Neutrophil (primary cell): ENCODE measurements around the gene COL18A1.

Source experiments
- H3K27ac ChIP-seq: fragments of 200-600 bp; sonication (generic); 2 replicates; pipeline ENCODE4 v1.5.1; 2016; ENCODE audit warnings: mild to moderate bottlenecking, moderate library complexity
- H3K27me3 ChIP-seq: fragments of 200-600 bp; sonication (generic); 2 replicates; pipeline ENCODE4 v1.6.0; 2016; ENCODE audit warnings: mild to moderate bottlenecking
- H3K36me3 ChIP-seq: fragments of 200-600 bp; sonication (generic); 2 replicates; pipeline ENCODE4 v1.5.1; 2017
- H3K4me1 ChIP-seq, 2 experiments: fragments of 200-600 bp in 1 of 2; sonication (generic) in 1 of 2; 1 replicate in 1 of 2; 2 replicates in 1 of 2; pipeline versions ENCODE4 v1.5.1 to v1.6.1; 2013 to 2016; ENCODE audit warnings: low read depth in 1 of 2, low read length in 1 of 2, mild to moderate bottlenecking in 1 of 2, moderate library complexity in 1 of 2; ENCODE audit not compliant: control insufficient read depth in 1 of 2, insufficient read depth in 1 of 2
- H3K4me3 ChIP-seq, 2 experiments: fragments of 200-600 bp in 1 of 2; sonication (generic) in 1 of 2; 1 replicate in 1 of 2; 2 replicates in 1 of 2; pipeline ENCODE4 v1.5.1; 2013 to 2016; ENCODE audit warnings: low read depth in 1 of 2, low read length in 1 of 2, mild to moderate bottlenecking in 1 of 2, moderate library complexity in 1 of 2
- H3K9me3 ChIP-seq: fragments of 200-600 bp; sonication (generic); 2 replicates; pipeline ENCODE4 v1.5.1; 2016
- CTCF ChIP-seq: fragments of 200-600 bp; sonication (generic); IDR thresholded peaks from 2 replicates; pipeline ENCODE4 v1.5.1; 2016; ENCODE audit warnings: antibody characterized with exemption

The COL18A1 gene

GRCh38 chr21:45468051-45468970 lies 63.3 kb downstream of the COL18A1 start:
- Histone ChIP-seq H3K4me1 (no peaks in the 10 kb centered on the region), H3K9me3 (no peaks in the 10 kb centered on the region), H3K27me3 (peaks cover 19% of the 10 kb centered on the region), H3K4me3 (no peak overlapping the region), H3K36me3 (no peaks in the 10 kb centered on the region), H3K27ac (no peak overlapping the region)
- TF ChIP-seq CTCF = no peak

DNA sequence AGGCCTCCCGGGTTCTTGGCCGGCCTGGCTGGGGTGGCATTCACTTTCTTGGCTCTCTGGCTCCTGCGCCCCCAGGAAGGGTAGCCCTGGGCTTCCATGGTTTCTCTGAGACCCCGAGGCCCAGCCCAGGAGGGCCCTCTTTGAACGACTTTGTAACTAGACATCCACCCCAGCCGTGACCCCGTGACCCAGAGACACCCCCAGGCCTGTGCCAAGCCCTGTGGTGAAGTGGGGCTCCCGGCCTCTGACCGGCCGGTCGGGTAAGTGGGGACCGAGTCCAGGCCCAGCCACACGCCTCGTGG lies 64.0 kb downstream of the COL18A1 start:
- no peak for TF ChIP-seq CTCF

DNA sequence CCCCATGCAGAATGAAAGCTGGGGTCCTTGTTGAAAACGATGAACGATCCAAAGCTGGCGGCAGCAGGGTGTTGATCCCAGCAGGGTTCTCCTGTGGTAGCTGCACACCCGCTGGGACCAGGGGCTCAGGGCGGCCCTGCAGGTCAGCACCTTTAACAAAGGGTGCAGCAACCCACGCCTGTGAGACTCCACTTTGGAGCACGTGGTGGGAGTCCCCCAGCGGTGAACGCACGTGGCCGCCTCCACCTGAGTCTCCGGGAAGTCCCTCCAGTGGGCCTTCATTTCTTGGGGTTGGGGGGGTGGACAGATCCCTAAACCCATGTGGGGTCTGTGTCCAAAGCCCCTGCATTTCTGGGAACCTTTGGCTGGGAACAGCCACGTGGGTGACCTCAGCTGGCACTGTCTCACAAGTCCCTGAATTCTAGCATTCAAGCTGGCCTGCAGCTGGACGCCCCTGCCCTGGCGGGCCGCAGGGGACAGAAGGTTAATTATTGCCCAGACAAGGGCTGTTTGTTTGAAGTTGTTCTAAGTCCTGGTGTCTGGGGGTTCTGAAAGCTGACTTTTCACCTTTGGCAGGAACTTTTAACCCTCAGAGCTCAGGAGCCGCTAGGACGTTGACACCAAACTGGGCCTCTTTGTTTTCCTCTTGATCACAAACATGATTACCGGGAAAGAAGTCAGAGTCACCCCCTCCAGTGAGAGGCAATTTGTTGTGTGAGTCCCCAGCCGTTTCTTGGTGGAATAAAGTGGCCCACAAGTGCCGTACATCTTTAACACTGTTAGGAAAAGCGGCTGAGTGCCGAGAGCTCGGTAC lies 64.5 kb downstream of the COL18A1 start:
- no peak overlapping the region for H3K27ac ChIP-seq
- peaks cover 8% of the 10 kb centered on the region for H3K27me3 ChIP-seq
- no peak for TF ChIP-seq CTCF
- no peaks in the 10 kb centered on the region for H3K4me1 ChIP-seq
- H3K36me3 ChIP-seq = no peaks in the 10 kb centered on the region
- no peaks in the 10 kb centered on the region for H3K9me3 ChIP-seq
- H3K4me3 ChIP-seq = no peak overlapping the region

More for the DNA sequence above, 64.0 kb downstream of the COL18A1 start:
- no peaks in the 10 kb centered on the region for H3K9me3 ChIP-seq
- peaks cover 13% of the 10 kb centered on the region for H3K27me3 ChIP-seq
- H3K4me3 ChIP-seq = no peak overlapping the region
- H3K36me3 ChIP-seq = no peaks in the 10 kb centered on the region
- H3K27ac ChIP-seq = no peak overlapping the region
- no peaks in the 10 kb centered on the region for H3K4me1 ChIP-seq

- no peaks in the 10 kb centered on the region for H3K9me3 ChIP-seq
- H3K27ac ChIP-seq = no peak overlapping the region
- no peaks in the 10 kb centered on the region for H3K4me1 ChIP-seq
- no peaks in the 10 kb centered on the region for H3K36me3 ChIP-seq
- no peak overlapping the region for H3K4me3 ChIP-seq
- no peak for TF ChIP-seq CTCF
- H3K27me3 ChIP-seq = peaks cover 2% of the 10 kb centered on the region
Observed at GRCh38 chr21:45470087-45470515, 65.1 kb downstream of the COL18A1 start.

- Histone ChIP-seq H3K9me3 (no peaks in the 10 kb centered on the region), H3K36me3 (no peaks in the 10 kb centered on the region), H3K4me3 (no peak overlapping the region), H3K4me1 (no peaks in the 10 kb centered on the region), H3K27ac (no peak overlapping the region), H3K27me3 (no peaks in the 10 kb centered on the region)
- no peak for TF ChIP-seq CTCF
Observed at GRCh38 chr21:45470773-45471524, 66.0 kb downstream of the COL18A1 start.
